ENCODE results near the gene ZNF444.

- TF ChIP-seq CHAMP1 (IDR thresholded peaks at IDR 0.05), result no peak
- no peak for TF ChIP-seq ZNF639 (CRISPR knock-in tag; conservative IDR thresholded peaks at IDR 0.05 in 1 of 2, IDR thresholded peaks at IDR 0.05 in 1 of 2)
- no peak for TF ChIP-seq EZH2 (IDR thresholded peaks at IDR 0.05; ENCODE audit: borderline replicate concordance, low read depth, low read length)
- no peak for TF ChIP-seq KAT7 (CRISPR knock-in tag; IDR thresholded peaks at IDR 0.05; ENCODE audit: borderline replicate concordance)
- no peak for TF ChIP-seq NR2C2 (CRISPR knock-in tag; IDR thresholded peaks at IDR 0.05)
- TF ChIP-seq NR2C2 (tag; IDR thresholded peaks at IDR 0.05), result no peak
- no peak for TF ChIP-seq SPI1 (IDR thresholded peaks at IDR 0.05; ENCODE audit: borderline replicate concordance, low read depth, low read length)
Measured at GRCh38 chr19:56167064-56167578, 26.0 kb downstream of the ZNF444 start.
